ENCODE data around the gene RGN.

- TF ChIP-seq CTCF (IDR thresholded peaks at IDR 0.05 in 4 of 5, conservative IDR thresholded peaks at IDR 0.05 in 1 of 5), result no peak
- TF ChIP-seq POLR2A (IDR thresholded peaks at IDR 0.05), result no peak
Observed at GRCh38 chrX:47097018-47097417, 18.8 kb downstream of the RGN start.

Measured in gastrocnemius medialis (tissue), 4 donors.